ENCODE measurements around the gene KCNJ9. TPM values are rescaled to one million over a fixed set of nuclear protein-coding genes. Genes with fewer than 3 reads are reported as not detected.
A peak's percentile ranks its signal among the peaks of the same experiment; 100 is the strongest.

KCNJ9 gene
- total RNA-seq, 1 experiment from 2014 or later = 0.09 TPM

- H3K27ac ChIP-seq (ENCODE audit: insufficient read length, low read depth, low read length) = no peak overlapping the region
Observed at GRCh38 chr1:160097151-160097910, 16.0 kb downstream of the KCNJ9 start.

More at GRCh38 chr1:160097151-160097910, 16.0 kb downstream of the KCNJ9 start:
- Mint-ChIP-seq H3K4me1 (peaks cover 47 to 49% of the 10 kb centered on the region in 2 experiments), H3K27me3 (ENCODE audit: low read depth) (peaks cover 4% of the 10 kb centered on the region), H3K9me3 (no peaks in the 10 kb centered on the region), H3K27ac (peak overlapping the region; percentile 4 to 80 (median 80); a peak in 4 of 7 replicates), H3K36me3 (ENCODE audit: insufficient read depth in 1 of 3, low read depth in 3 of 3) (peaks cover 3 to 19% (median 18%) of the 10 kb centered on the region in 3 experiments; a peak in 6 of 7 replicates), H3K4me3 (peak overlapping the region; percentile 75 to 87)
- Histone ChIP-seq H3K79me1 (ENCODE audit: insufficient read depth, low read depth, low read length, poor library complexity, severe bottlenecking) (no peaks in the 10 kb centered on the region), H3K4me1 (ENCODE audit: insufficient read depth, low read length) (peaks cover 19% of the 10 kb centered on the region), H4K91ac (ENCODE audit: insufficient read length, low read depth, low read length) (no peak overlapping the region), H2BK12ac (ENCODE audit: insufficient read length, low read depth, low read length) (no peak overlapping the region), H3T11ph (ENCODE audit: low read length) (no peak overlapping the region), H2BK5ac (ENCODE audit: insufficient read length, low read length) (no peak overlapping the region), H3K4me2 (ENCODE audit: insufficient read depth, insufficient read length, low read length) (peak overlapping the region; percentile 72), H3K23ac (ENCODE audit: insufficient read length, low read depth, low read length) (no peak overlapping the region), H2BK15ac (ENCODE audit: low read depth, low read length) (no peak overlapping the region), H3K27me3 (ENCODE audit: insufficient read depth, low read length) (no peaks in the 10 kb centered on the region), H3K79me2 (ENCODE audit: insufficient read depth, low read length) (peaks cover 3% of the 10 kb centered on the region; the same call in 1 of the 2 replicates), H3K4ac (ENCODE audit: low read depth, low read length) (no peak overlapping the region), H3K56ac (ENCODE audit: insufficient read length, low read depth, low read length) (no peak overlapping the region), H3K9ac (ENCODE audit: extremely low read depth, insufficient read length, low read length) (peak overlapping the region; percentile 45), H2AFZ (ENCODE audit: low read length) (no peak overlapping the region), H3K9me3 (ENCODE audit: control insufficient read depth, low read depth, low read length) (no peaks in the 10 kb centered on the region), H2AK5ac (ENCODE audit: insufficient read length, low read length) (no peak overlapping the region), H4K8ac (replicated peaks; ENCODE audit: insufficient read length, low read depth, low read length) (no peak overlapping the region), H3K23me2 (ENCODE audit: insufficient read length, low read depth, low read length, poor library complexity, severe bottlenecking) (peaks cover 12% of the 10 kb centered on the region), H2BK120ac (ENCODE audit: low read depth, low read length, poor library complexity, severe bottlenecking) (no peak overlapping the region), H3K18ac (ENCODE audit: insufficient read length, low read depth, low read length) (no peak overlapping the region), H2BK20ac (ENCODE audit: low read depth, low read length, poor library complexity, severe bottlenecking) (no peak overlapping the region), H4K5ac (ENCODE audit: insufficient read length, low read depth, low read length) (no peak overlapping the region), H3K14ac (ENCODE audit: insufficient read depth, low read length) (peak overlapping the region; percentile 49), H4K20me1 (ENCODE audit: control insufficient read depth, insufficient read depth, insufficient read length) (no peaks in the 10 kb centered on the region)
- TF ChIP-seq CTCF (conservative IDR thresholded peaks at IDR 0.05) = no peak
- no peak for DNase-seq
- no CpG with 5 or more reads among the region's 5 CpGs for WGBS (ENCODE audit: extremely low coverage, insufficient read length, low lambda C conversion rate)
